ENCODE results near the gene CHI3L2.
"Not testable (repeated sequence)": the region's sequence is repeated elsewhere in the genome, so short reads cannot be mapped to it uniquely, and the experiment has no call there.

Gene CHI3L2

GRCh38 chr1:111202707-111203623, 24.5 kb upstream of the CHI3L2 start:
- no peak for DNase-seq

- no peak for DNase-seq
These were observed 23.8 kb upstream of the CHI3L2 start for GRCh38 chr1:111203681-111204200.

- no peak for DNase-seq
These were observed 23.1 kb upstream of the CHI3L2 start for GRCh38 chr1:111204201-111204982.

GRCh38 chr1:111204983-111205713, 22.4 kb upstream of the CHI3L2 start:
- no peak for DNase-seq

GRCh38 chr1:111205714-111206050, 21.8 kb upstream of the CHI3L2 start:
- no peak for DNase-seq

- no peak for DNase-seq
These were observed 18.6 kb upstream of the CHI3L2 start for GRCh38 chr1:111208921-111209320.

GRCh38 chr1:111209622-111210021, 17.9 kb upstream of the CHI3L2 start:
- DNase-seq = no peak

- DNase-seq = no peak
These were observed 15.6 kb upstream of the CHI3L2 start for GRCh38 chr1:111211921-111212320.

GRCh38 chr1:111212634-111213335, 14.7 kb upstream of the CHI3L2 start:
- DNase-seq = no peak

- no peak for DNase-seq
These were observed 14.1 kb upstream of the CHI3L2 start for GRCh38 chr1:111213412-111213811.

GRCh38 chr1:111214074-111214801, 13.3 kb upstream of the CHI3L2 start:
- no peak for DNase-seq

- DNase-seq = no peak
These were observed 12.6 kb upstream of the CHI3L2 start for GRCh38 chr1:111214884-111215283.

GRCh38 chr1:111215285-111215684, 12.2 kb upstream of the CHI3L2 start:
- not testable (repeated sequence) for DNase-seq

- no peak for DNase-seq
These were observed 10.8 kb upstream of the CHI3L2 start for GRCh38 chr1:111216751-111217150.

GRCh38 chr1:111217183-111217910, 10.2 kb upstream of the CHI3L2 start:
- DNase-seq = no peak

GRCh38 chr1:111218701-111219556, 8.6 kb upstream of the CHI3L2 start:
- DNase-seq = no peak

- DNase-seq = no peak
These were observed 7.8 kb upstream of the CHI3L2 start for GRCh38 chr1:111219557-111220286.

GRCh38 chr1:111220302-111220890, 7.1 kb upstream of the CHI3L2 start:
- DNase-seq = no peak

GRCh38 chr1:111221276-111221632, 6.3 kb upstream of the CHI3L2 start:
- peak; percentile 41 for DNase-seq
